ENCODE results near the gene PAPSS2. TPM values are rescaled to one million over a fixed set of nuclear protein-coding genes. Genes with fewer than 3 reads are reported as not detected.

PAPSS2 gene
- total RNA-seq, 2 donors from 2014 or later, result 15.7 to 20.2 TPM

GRCh38 chr10:87667493-87667892, 7.8 kb downstream of the PAPSS2 start:
- Histone ChIP-seq H3K4me3 (ENCODE audit: low read length) (no peak overlapping the region), H3K27ac (ENCODE audit: low read depth, low read length) (no peak overlapping the region), H3K9me3 (ENCODE audit: control insufficient read depth, low read length) (no peaks in the 10 kb centered on the region), H3K27me3 (ENCODE audit: control insufficient read depth, insufficient read depth, low read length, poor library complexity, severe bottlenecking) (no peaks in the 10 kb centered on the region), H3K36me3 (ENCODE audit: control insufficient read depth, insufficient read depth, low read length) (peaks cover 20% of the 10 kb centered on the region), H3K4me1 (ENCODE audit: control insufficient read depth, insufficient read depth, low read length) (no peaks in the 10 kb centered on the region), H3K9ac (ENCODE audit: extremely low read depth, low read length, poor library complexity, severe bottlenecking) (no peak overlapping the region)
- Mint-ChIP-seq H3K27me3 (ENCODE audit: insufficient read depth) (no peaks in the 10 kb centered on the region), H3K4me1 (peaks cover 4% of the 10 kb centered on the region), H3K4me3 (no peak overlapping the region), H3K9me3 (no peaks in the 10 kb centered on the region), H3K27ac (no peak overlapping the region), H3K36me3 (ENCODE audit: low read depth) (peaks cover 23% of the 10 kb centered on the region)
- no peak for DNase-seq
- no peak for TF ChIP-seq CTCF (conservative IDR thresholded peaks at IDR 0.05)
- 95 to 100% methylated on average over 1 of the region's 2 CpGs for WGBS, 2 experiments (ENCODE audit: insufficient coverage in 1 of 2, insufficient read length in 1 of 2)

DNA sequence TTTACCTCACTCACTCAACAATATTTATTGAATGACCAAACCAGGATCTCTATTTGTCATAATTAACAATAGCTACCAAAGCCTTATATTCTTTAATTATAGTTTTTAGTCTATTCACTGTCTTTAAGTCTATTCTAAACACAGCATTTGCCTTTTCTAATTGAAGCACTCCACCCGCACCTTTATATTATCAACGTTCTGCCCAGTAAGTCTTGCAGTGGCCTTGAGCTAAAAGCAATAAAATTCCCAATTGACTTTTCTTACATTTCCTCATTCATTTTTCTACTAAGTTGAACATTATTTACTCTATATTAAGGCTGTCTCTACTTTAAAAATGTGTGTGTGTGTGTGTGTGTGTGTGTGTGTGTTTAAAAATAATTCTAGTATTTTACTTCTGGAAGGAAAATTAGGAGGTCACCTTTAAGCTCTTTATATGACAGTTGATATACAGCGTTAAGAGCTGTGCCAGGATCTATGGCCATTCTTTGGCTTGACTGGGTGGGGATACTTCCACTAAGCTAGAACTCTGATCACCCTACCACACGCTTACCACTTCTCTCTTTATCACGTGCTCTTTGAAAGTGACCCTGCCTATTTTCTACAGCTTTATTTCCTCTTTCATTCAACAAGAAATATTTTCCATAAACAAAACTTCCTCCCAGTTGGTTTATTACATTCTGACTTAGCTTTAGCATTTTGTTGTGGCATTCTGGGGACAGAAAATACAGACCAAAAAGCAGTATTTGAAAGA, 8.8 kb downstream of the PAPSS2 start:
- WGBS, 2 experiments (ENCODE audit: insufficient coverage in 1 of 2, insufficient read length in 1 of 2), result 93 to 94% methylated on average over 4 to 5 of the region's 5 CpGs
- TF ChIP-seq CTCF (conservative IDR thresholded peaks at IDR 0.05), result no peak

DNA sequence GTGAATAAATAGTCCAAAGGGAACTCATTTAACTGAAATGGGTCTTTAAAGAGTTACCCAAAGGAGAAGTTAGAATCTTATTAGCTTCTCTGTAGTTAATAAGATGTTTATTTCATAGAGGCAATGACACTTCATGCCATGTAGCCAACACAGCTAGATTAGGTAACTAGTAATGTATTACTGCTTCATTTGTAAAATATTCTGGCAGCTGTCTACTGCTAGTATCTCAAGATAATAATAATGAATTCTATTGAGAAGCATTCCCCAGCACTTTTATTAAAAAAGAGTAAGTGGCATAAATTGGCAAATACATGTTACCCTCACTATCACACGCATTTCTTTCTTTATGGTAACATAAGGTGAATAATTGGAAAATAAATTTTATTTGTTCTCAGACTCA, 10.1 kb downstream of the PAPSS2 start:
- H3K36me3 Mint-ChIP-seq (ENCODE audit: low read depth), result peaks cover 17% of the 10 kb centered on the region
- H3K9me3 Mint-ChIP-seq, result no peaks in the 10 kb centered on the region
- H3K27me3 Mint-ChIP-seq (ENCODE audit: insufficient read depth), result no peaks in the 10 kb centered on the region
- H3K4me1 ChIP-seq (ENCODE audit: control insufficient read depth, insufficient read depth, low read length), result no peaks in the 10 kb centered on the region
- no peak overlapping the region for H3K4me3 ChIP-seq (ENCODE audit: low read length)
- H3K27ac Mint-ChIP-seq, result no peak overlapping the region
- H3K4me1 Mint-ChIP-seq, result no peaks in the 10 kb centered on the region
- no peaks in the 10 kb centered on the region for H3K27me3 ChIP-seq (ENCODE audit: control insufficient read depth, insufficient read depth, low read length, poor library complexity, severe bottlenecking)
- no peak overlapping the region for H3K9ac ChIP-seq (ENCODE audit: extremely low read depth, low read length, poor library complexity, severe bottlenecking)
- peaks cover 11% of the 10 kb centered on the region for H3K36me3 ChIP-seq (ENCODE audit: control insufficient read depth, insufficient read depth, low read length)
- H3K9me3 ChIP-seq (ENCODE audit: control insufficient read depth, low read length), result no peaks in the 10 kb centered on the region
- WGBS, 2 experiments (ENCODE audit: insufficient coverage in 1 of 2, insufficient read length in 1 of 2), result no CpG with 5 or more reads among the region's 1 CpG
- TF ChIP-seq CTCF (conservative IDR thresholded peaks at IDR 0.05), result no peak
- no peak overlapping the region for H3K4me3 Mint-ChIP-seq
- no peak for DNase-seq
- H3K27ac ChIP-seq (ENCODE audit: low read depth, low read length), result no peak overlapping the region

More for the DNA sequence above, 8.8 kb downstream of the PAPSS2 start:
- no peaks in the 10 kb centered on the region for H3K27me3 Mint-ChIP-seq (ENCODE audit: insufficient read depth)
- H3K4me1 ChIP-seq (ENCODE audit: control insufficient read depth, insufficient read depth, low read length), result no peaks in the 10 kb centered on the region
- no peaks in the 10 kb centered on the region for H3K9me3 ChIP-seq (ENCODE audit: control insufficient read depth, low read length)
- H3K27ac Mint-ChIP-seq, result no peak overlapping the region
- peaks cover 18% of the 10 kb centered on the region for H3K36me3 ChIP-seq (ENCODE audit: control insufficient read depth, insufficient read depth, low read length)
- H3K27me3 ChIP-seq (ENCODE audit: control insufficient read depth, insufficient read depth, low read length, poor library complexity, severe bottlenecking), result no peaks in the 10 kb centered on the region
- no peaks in the 10 kb centered on the region for H3K9me3 Mint-ChIP-seq
- no peak overlapping the region for H3K9ac ChIP-seq (ENCODE audit: extremely low read depth, low read length, poor library complexity, severe bottlenecking)
- H3K4me1 Mint-ChIP-seq, result no peaks in the 10 kb centered on the region
- no peak for DNase-seq
- H3K27ac ChIP-seq (ENCODE audit: low read depth, low read length), result no peak overlapping the region
- no peak overlapping the region for H3K4me3 Mint-ChIP-seq
- peaks cover 23% of the 10 kb centered on the region for H3K36me3 Mint-ChIP-seq (ENCODE audit: low read depth)
- H3K4me3 ChIP-seq (ENCODE audit: low read length), result no peak overlapping the region

All from endodermal cell (in vitro differentiated cells).